ENCODE data around the gene CTNS.

Gene CTNS

GRCh38 chr17:3685174-3685573 is 48.6 kb downstream of the CTNS start:
- Histone ChIP-seq H3K4me1 (ENCODE audit: control insufficient read depth, insufficient read depth, low read length) (no peaks in the 10 kb centered on the region), H3K36me3 (ENCODE audit: control insufficient read depth, insufficient read depth, low read length) (no peaks in the 10 kb centered on the region), H3K4me3 (ENCODE audit: low read length) (no peak overlapping the region), H3K27ac (ENCODE audit: low read depth, low read length) (no peak overlapping the region), H3K9ac (ENCODE audit: low read length) (no peak overlapping the region), H3K27me3 (ENCODE audit: control insufficient read depth, insufficient read depth, low read length) (peaks cover 8% of the 10 kb centered on the region)

- Histone ChIP-seq H3K4me3 (ENCODE audit: low read length) (no peak overlapping the region), H3K9ac (ENCODE audit: low read length) (no peak overlapping the region), H3K27ac (ENCODE audit: low read depth, low read length) (no peak overlapping the region), H3K36me3 (ENCODE audit: control insufficient read depth, insufficient read depth, low read length) (no peaks in the 10 kb centered on the region), H3K27me3 (ENCODE audit: control insufficient read depth, insufficient read depth, low read length) (peaks cover 8% of the 10 kb centered on the region), H3K4me1 (ENCODE audit: control insufficient read depth, insufficient read depth, low read length) (no peaks in the 10 kb centered on the region)
Observed at GRCh38 chr17:3688027-3688553, 51.5 kb downstream of the CTNS start.

- H3K27me3 ChIP-seq (ENCODE audit: control insufficient read depth, insufficient read depth, low read length) = peaks cover 10% of the 10 kb centered on the region
- no peak overlapping the region for H3K9ac ChIP-seq (ENCODE audit: low read length)
- no peak overlapping the region for H3K27ac ChIP-seq (ENCODE audit: low read depth, low read length)
- no peaks in the 10 kb centered on the region for H3K36me3 ChIP-seq (ENCODE audit: control insufficient read depth, insufficient read depth, low read length)
- no peak overlapping the region for H3K4me3 ChIP-seq (ENCODE audit: low read length)
- H3K4me1 ChIP-seq (ENCODE audit: control insufficient read depth, insufficient read depth, low read length) = no peaks in the 10 kb centered on the region
Observed at GRCh38 chr17:3688852-3689261, 52.3 kb downstream of the CTNS start.

- Histone ChIP-seq H3K27me3 (ENCODE audit: control insufficient read depth, insufficient read depth, low read length) (peaks cover 10% of the 10 kb centered on the region), H3K27ac (ENCODE audit: low read depth, low read length) (no peak overlapping the region), H3K9ac (ENCODE audit: low read length) (no peak overlapping the region), H3K36me3 (ENCODE audit: control insufficient read depth, insufficient read depth, low read length) (no peaks in the 10 kb centered on the region), H3K4me1 (ENCODE audit: control insufficient read depth, insufficient read depth, low read length) (no peaks in the 10 kb centered on the region), H3K4me3 (ENCODE audit: low read length) (no peak overlapping the region)
Observed at GRCh38 chr17:3689262-3690093, 52.9 kb downstream of the CTNS start.

GRCh38 chr17:3690094-3690715 is 53.6 kb downstream of the CTNS start:
- Histone ChIP-seq H3K27me3 (ENCODE audit: control insufficient read depth, insufficient read depth, low read length) (peaks cover 8% of the 10 kb centered on the region), H3K36me3 (ENCODE audit: control insufficient read depth, insufficient read depth, low read length) (no peaks in the 10 kb centered on the region), H3K27ac (ENCODE audit: low read depth, low read length) (no peak overlapping the region), H3K4me1 (ENCODE audit: control insufficient read depth, insufficient read depth, low read length) (no peaks in the 10 kb centered on the region), H3K4me3 (ENCODE audit: low read length) (no peak overlapping the region), H3K9ac (ENCODE audit: low read length) (no peak overlapping the region)

GRCh38 chr17:3691617-3692067 is 55.1 kb downstream of the CTNS start:
- Histone ChIP-seq H3K4me1 (ENCODE audit: control insufficient read depth, insufficient read depth, low read length) (no peaks in the 10 kb centered on the region), H3K4me3 (ENCODE audit: low read length) (no peak overlapping the region), H3K27ac (ENCODE audit: low read depth, low read length) (no peak overlapping the region), H3K27me3 (ENCODE audit: control insufficient read depth, insufficient read depth, low read length) (peaks cover 10% of the 10 kb centered on the region), H3K9ac (ENCODE audit: low read length) (no peak overlapping the region), H3K36me3 (ENCODE audit: control insufficient read depth, insufficient read depth, low read length) (no peaks in the 10 kb centered on the region)

GRCh38 chr17:3692346-3692745 is 55.8 kb downstream of the CTNS start:
- Histone ChIP-seq H3K4me3 (ENCODE audit: low read length) (no peak overlapping the region), H3K4me1 (ENCODE audit: control insufficient read depth, insufficient read depth, low read length) (no peaks in the 10 kb centered on the region), H3K27ac (ENCODE audit: low read depth, low read length) (no peak overlapping the region), H3K36me3 (ENCODE audit: control insufficient read depth, insufficient read depth, low read length) (no peaks in the 10 kb centered on the region), H3K9ac (ENCODE audit: low read length) (no peak overlapping the region), H3K27me3 (ENCODE audit: control insufficient read depth, insufficient read depth, low read length) (peaks cover 10% of the 10 kb centered on the region)

GRCh38 chr17:3693141-3693540 is 56.6 kb downstream of the CTNS start:
- Histone ChIP-seq H3K27ac (ENCODE audit: low read depth, low read length) (no peak overlapping the region), H3K4me1 (ENCODE audit: control insufficient read depth, insufficient read depth, low read length) (no peaks in the 10 kb centered on the region), H3K4me3 (ENCODE audit: low read length) (no peak overlapping the region), H3K36me3 (ENCODE audit: control insufficient read depth, insufficient read depth, low read length) (no peaks in the 10 kb centered on the region), H3K9ac (ENCODE audit: low read length) (no peak overlapping the region), H3K27me3 (ENCODE audit: control insufficient read depth, insufficient read depth, low read length) (peaks cover 10% of the 10 kb centered on the region)

GRCh38 chr17:3693829-3694231 is 57.3 kb downstream of the CTNS start:
- Histone ChIP-seq H3K36me3 (ENCODE audit: control insufficient read depth, insufficient read depth, low read length) (no peaks in the 10 kb centered on the region), H3K27me3 (ENCODE audit: control insufficient read depth, insufficient read depth, low read length) (peaks cover 10% of the 10 kb centered on the region), H3K4me1 (ENCODE audit: control insufficient read depth, insufficient read depth, low read length) (no peaks in the 10 kb centered on the region), H3K4me3 (ENCODE audit: low read length) (no peak overlapping the region), H3K27ac (ENCODE audit: low read depth, low read length) (no peak overlapping the region), H3K9ac (ENCODE audit: low read length) (no peak overlapping the region)

GRCh38 chr17:3695129-3695722 is 58.7 kb downstream of the CTNS start:
- no peaks in the 10 kb centered on the region for H3K36me3 ChIP-seq (ENCODE audit: control insufficient read depth, insufficient read depth, low read length)
- peak overlapping the region; percentile 70 for H3K4me3 ChIP-seq (ENCODE audit: low read length)
- no peaks in the 10 kb centered on the region for H3K4me1 ChIP-seq (ENCODE audit: control insufficient read depth, insufficient read depth, low read length)
- H3K27ac ChIP-seq (ENCODE audit: low read depth, low read length) = no peak overlapping the region
- H3K9ac ChIP-seq (ENCODE audit: low read length) = no peak overlapping the region
- peaks cover 7% of the 10 kb centered on the region for H3K27me3 ChIP-seq (ENCODE audit: control insufficient read depth, insufficient read depth, low read length)

- Histone ChIP-seq H3K27me3 (ENCODE audit: control insufficient read depth, insufficient read depth, low read length) (peaks cover 7% of the 10 kb centered on the region), H3K4me3 (ENCODE audit: low read length) (peak within 1 kb of the TSS; percentile 70), H3K4me1 (ENCODE audit: control insufficient read depth, insufficient read depth, low read length) (no peaks in the 10 kb centered on the region), H3K36me3 (ENCODE audit: control insufficient read depth, insufficient read depth, low read length) (no peaks in the 10 kb centered on the region), H3K9ac (ENCODE audit: low read length) (no peak within 1 kb of the TSS), H3K27ac (ENCODE audit: low read depth, low read length) (no peak within 1 kb of the TSS)
Observed at GRCh38 chr17:3695723-3696411, 59.3 kb downstream of the CTNS start, which contains the start of gene P2RX5. TSS of gene P2RX5 (minus strand) at chr17:3696155. CDS start at chr17:3696005, 150 bp downstream.

GRCh38 chr17:3697103-3697476 is 60.5 kb downstream of the CTNS start:
- no peaks in the 10 kb centered on the region for H3K36me3 ChIP-seq (ENCODE audit: control insufficient read depth, insufficient read depth, low read length)
- no peak overlapping the region for H3K4me3 ChIP-seq (ENCODE audit: low read length)
- H3K27ac ChIP-seq (ENCODE audit: low read depth, low read length) = no peak overlapping the region
- peaks cover 7% of the 10 kb centered on the region for H3K27me3 ChIP-seq (ENCODE audit: control insufficient read depth, insufficient read depth, low read length)
- H3K9ac ChIP-seq (ENCODE audit: low read length) = no peak overlapping the region
- H3K4me1 ChIP-seq (ENCODE audit: control insufficient read depth, insufficient read depth, low read length) = no peaks in the 10 kb centered on the region
